ENCODE measurements around the gene CRYBG3.

DNA sequence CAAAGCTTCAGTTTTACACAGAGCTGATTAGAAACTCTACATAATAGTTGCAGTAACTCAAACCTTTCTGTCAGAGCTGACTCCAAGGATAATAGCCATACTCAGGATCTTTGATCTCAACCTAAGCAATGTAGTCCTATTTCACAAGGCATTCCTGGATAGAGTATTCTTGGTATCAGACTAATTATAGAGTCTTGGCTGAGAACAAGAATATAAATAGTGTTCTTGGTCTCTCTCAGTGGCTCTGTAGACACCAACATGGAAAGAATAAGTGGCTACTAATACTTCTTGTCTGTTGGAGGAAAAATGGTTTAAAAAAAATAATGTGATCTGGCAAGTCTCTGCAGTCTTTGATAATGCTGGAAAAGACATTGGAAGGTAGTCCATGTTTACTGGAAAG lies 94.8 kb downstream of the CRYBG3 start:
- TF ChIP-seq, protein P1, sequence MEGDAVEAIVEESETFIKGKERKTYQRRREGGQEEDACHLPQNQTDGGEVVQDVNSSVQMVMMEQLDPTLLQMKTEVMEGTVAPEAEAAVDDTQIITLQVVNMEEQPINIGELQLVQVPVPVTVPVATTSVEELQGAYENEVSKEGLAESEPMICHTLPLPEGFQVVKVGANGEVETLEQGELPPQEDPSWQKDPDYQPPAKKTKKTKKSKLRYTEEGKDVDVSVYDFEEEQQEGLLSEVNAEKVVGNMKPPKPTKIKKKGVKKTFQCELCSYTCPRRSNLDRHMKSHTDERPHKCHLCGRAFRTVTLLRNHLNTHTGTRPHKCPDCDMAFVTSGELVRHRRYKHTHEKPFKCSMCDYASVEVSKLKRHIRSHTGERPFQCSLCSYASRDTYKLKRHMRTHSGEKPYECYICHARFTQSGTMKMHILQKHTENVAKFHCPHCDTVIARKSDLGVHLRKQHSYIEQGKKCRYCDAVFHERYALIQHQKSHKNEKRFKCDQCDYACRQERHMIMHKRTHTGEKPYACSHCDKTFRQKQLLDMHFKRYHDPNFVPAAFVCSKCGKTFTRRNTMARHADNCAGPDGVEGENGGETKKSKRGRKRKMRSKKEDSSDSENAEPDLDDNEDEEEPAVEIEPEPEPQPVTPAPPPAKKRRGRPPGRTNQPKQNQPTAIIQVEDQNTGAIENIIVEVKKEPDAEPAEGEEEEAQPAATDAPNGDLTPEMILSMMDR (conservative IDR thresholded peaks at IDR 0.05): no peak
- no peak for TF ChIP-seq ZFX (IDR thresholded peaks at IDR 0.05)

All from C4-2B (cell line).